Small intestine (tissue), 7 donors: ENCODE results near the gene WNT3A. TPM values are rescaled to one million over a fixed set of nuclear protein-coding genes. Genes with fewer than 3 reads are reported as not detected.

Experiments used
- DNase-seq, 2 donors: peaks; one replicate each; pipeline versions ENCODE4 v3.0.0 to v3.0.0-alpha.2; 2013
- FAIRE-seq: peaks from 2 replicates; lab custom pipeline; 2012; peaks lifted over from hg19 to GRCh38; lab: Jason Lieb, UNC
- H3K27ac ChIP-seq, 3 donors: one replicate each; pipeline ENCODE4 v1.5.1; 2013; ENCODE audit warnings: low read length in 2 of 3, mild to moderate bottlenecking in 2 of 3, control low read depth in 1 of 3, inconsistent platforms in 1 of 3, low read depth in 1 of 3, moderate library complexity in 1 of 3
- H3K27me3 ChIP-seq, 3 donors: one replicate each; pipeline ENCODE4 v1.6.1; 2013; ENCODE audit warnings: low read length in 3 of 3, inconsistent platforms in 1 of 3; ENCODE audit not compliant: control insufficient read depth in 3 of 3, insufficient read depth in 3 of 3
- H3K36me3 ChIP-seq, 3 donors: one replicate each; pipeline ENCODE4 v1.6.1; 2013; ENCODE audit warnings: low read length in 3 of 3, inconsistent platforms in 1 of 3, low read depth in 1 of 3, mild to moderate bottlenecking in 1 of 3, moderate library complexity in 1 of 3; ENCODE audit not compliant: control insufficient read depth in 3 of 3, insufficient read depth in 2 of 3
- H3K4me1 ChIP-seq, 3 donors: one replicate each; pipeline ENCODE4 v1.6.1; 2013; ENCODE audit warnings: low read length in 2 of 3, inconsistent platforms in 1 of 3, low read depth in 1 of 3, mild to moderate bottlenecking in 1 of 3, moderate library complexity in 1 of 3; ENCODE audit not compliant: control insufficient read depth in 3 of 3, insufficient read depth in 2 of 3
- H3K4me3 ChIP-seq, 3 donors: one replicate each; pipeline ENCODE4 v1.5.1; 2013; ENCODE audit warnings: low read length in 3 of 3, control low read depth in 1 of 3, inconsistent platforms in 1 of 3, low read depth in 1 of 3, mild to moderate bottlenecking in 1 of 3, moderate library complexity in 1 of 3
- H3K9me3 ChIP-seq, 2 donors: one replicate each; pipeline ENCODE4 v1.6.1; 2013; ENCODE audit warnings: low read depth in 1 of 2, low read length in 1 of 2; ENCODE audit not compliant: control insufficient read depth in 2 of 2, insufficient read depth in 1 of 2
- WGBS, 3 donors: extraction: QIAGEN DNeasy Blood & Tissue Kit; methylation state at CpG; one replicate each; pipeline ENCODE4 v1.1.7; 2013; 5-methylcytosine and 5-hydroxymethylcytosine counted together
- polyA plus RNA-seq, 4 donors: library from polyadenylated mRNA; stranded (reverse) in 3 of 4; unstranded in 1 of 4; fragments of 200-250 nt in 3 of 4; fragments of 120-200 nt in 1 of 4; gene quantifications; one replicate each; pipeline versions ENCODE4 v1.2.1 to v1.2.3, GENCODE V29; 2013
- donor health status: healthy with polysubstance abuse.
- donor health status: control.
- donor health status: control.
- donor health status: Bipolar disorder and iron deficiency.
- donor health status: healthy.

WNT3A gene
- polyA plus RNA-seq, 4 donors, result 0.01 TPM; not detected in 3

DNA sequence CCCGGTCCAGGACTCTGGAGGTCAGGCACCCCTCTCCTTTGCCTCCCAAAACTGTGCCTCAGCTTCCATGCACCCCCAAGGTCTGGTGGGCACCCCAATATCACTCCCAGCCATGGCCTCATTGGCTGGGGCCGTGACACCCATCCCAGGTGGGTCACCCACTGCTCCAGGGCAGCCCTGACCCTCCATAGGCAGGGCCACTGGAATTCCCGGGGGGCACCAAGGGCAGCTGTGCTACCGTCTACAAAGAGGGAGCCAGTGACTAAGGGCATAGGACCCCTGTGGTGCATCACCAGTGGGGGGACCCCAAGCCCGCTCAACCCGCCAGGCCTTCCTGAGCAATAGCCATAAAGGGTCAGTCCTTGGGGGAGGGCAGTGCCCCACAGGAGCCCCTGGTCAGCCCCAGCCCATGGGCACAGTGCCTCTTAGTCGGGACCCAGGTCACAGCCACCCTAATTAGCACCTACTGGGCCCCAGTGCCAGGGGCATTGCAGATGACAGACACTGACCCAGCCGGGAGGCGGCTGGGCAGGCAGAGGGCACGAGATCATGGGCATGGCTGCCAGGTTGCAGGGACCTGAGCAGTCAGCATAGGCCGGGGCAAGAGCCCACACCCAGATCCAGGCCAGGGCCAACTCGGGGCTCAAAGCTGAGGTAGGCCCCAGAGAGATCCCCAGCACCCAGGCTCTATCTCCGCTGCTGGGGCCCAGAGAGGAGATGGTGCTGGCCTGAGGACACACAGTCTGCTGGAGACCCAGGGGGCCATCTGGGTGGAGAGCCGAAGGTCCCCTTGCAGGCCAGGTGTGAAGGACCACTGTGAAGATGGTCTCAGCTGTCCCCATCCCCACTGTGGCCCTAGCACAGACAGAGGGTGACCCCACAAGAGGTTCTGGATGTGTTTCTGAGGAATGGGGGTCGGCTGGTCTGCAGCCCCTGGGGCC, 56.7 kb downstream of the WNT3A start:
- Histone ChIP-seq H3K36me3 (no peaks in the 10 kb centered on the region), H3K27ac (no peak overlapping the region), H3K4me3 (no peak overlapping the region), H3K27me3 (peaks cover 0 to 53% (median 14%) of the 10 kb centered on the region in 3 donors), H3K9me3 (peaks cover 0 to 4% of the 10 kb centered on the region in 2 donors), H3K4me1 (peaks cover 0 to 14% (median 0%) of the 10 kb centered on the region in 3 donors)
- WGBS, 3 donors, result 82 to 87% (median 84%) methylated on average over 15 of the region's 15 CpGs
- DNase-seq, result no peak
- FAIRE-seq, result no peak

DNA sequence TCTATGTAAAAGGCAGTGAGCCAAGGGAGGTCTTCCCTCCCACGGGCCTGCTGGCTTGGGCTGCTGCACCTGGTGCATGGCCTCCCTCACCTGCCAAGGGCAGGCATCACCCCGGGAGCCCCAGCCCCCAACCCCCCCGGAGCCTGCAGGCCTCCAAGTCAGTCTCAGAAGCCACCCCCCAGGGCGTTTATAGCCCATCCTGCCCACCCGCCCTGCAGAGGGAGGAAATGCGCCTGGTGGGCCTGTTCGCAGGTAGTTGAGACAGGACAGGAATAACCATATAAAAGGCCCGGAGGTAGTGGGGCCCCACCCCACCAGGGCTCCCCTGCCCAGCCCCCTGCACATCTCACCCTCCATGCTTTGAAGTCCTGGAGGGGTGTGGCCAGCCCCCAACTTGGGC, 57.5 kb downstream of the WNT3A start:
- H3K9me3 ChIP-seq, result peaks cover 0 to 3% of the 10 kb centered on the region in 2 donors
- DNase-seq (no peak), FAIRE-seq (no peak)
- 49 to 63% (median 59%) methylated on average over 7 to 8 of the region's 8 CpGs for WGBS, 3 donors
- H3K36me3 ChIP-seq, result no peaks in the 10 kb centered on the region
- peaks cover 0 to 14% (median 0%) of the 10 kb centered on the region in 3 donors for H3K4me1 ChIP-seq
- H3K4me3 ChIP-seq, result no peak overlapping the region
- peaks cover 0 to 52% (median 12%) of the 10 kb centered on the region in 3 donors for H3K27me3 ChIP-seq
- H3K27ac ChIP-seq, result no peak overlapping the region

DNA sequence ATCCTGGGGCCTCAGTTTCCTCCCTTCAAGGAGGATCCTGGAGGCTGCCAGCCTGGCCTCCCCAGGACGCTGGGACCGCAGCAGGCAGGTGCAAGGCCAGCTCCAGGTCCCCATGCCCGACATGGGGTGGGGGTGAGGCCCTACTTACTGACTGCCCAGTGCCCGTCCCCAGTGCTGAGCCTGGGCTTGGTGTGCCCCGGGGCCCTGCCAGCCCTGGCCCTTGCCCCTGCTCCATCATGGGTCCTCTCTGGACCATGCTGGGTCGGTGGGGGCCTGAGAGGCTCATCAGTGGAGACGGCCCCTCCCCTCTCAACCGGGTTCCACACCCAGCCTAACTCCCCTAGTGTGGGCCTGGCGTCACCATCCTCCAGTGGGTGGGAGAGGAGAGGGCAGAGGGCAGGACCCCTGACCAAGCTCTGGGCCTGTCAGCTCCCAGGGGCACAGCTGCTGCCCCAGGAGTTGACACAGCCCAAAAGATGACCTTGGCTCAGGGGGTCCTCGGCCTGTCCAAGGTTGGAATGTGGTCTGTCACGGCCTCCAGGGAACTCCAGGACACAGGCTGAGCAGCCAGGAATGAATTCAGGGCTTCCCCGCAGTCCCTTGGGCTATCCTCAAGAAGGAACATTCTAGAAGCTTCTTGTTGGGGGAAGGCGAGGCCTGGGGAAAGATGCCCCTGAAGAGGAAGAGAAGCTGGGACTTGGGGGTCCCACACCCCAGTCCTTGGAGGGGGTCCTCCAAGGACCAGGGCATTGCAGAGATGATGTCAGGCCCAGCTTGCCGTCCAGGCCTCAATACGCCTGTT, 58.1 kb downstream of the WNT3A start:
- H3K36me3 ChIP-seq, result no peaks in the 10 kb centered on the region
- DNase-seq (no peak), FAIRE-seq (no peak)
- peaks cover 0 to 12% (median 0%) of the 10 kb centered on the region in 3 donors for H3K4me1 ChIP-seq
- no peak overlapping the region for H3K27ac ChIP-seq
- H3K4me3 ChIP-seq, result no peak overlapping the region
- H3K9me3 ChIP-seq, result no peaks in the 10 kb centered on the region
- WGBS, 3 donors, result 76 to 81% (median 79%) methylated on average over 13 to 15 of the region's 15 CpGs
- peaks cover 0 to 49% (median 9%) of the 10 kb centered on the region in 3 donors for H3K27me3 ChIP-seq

DNA sequence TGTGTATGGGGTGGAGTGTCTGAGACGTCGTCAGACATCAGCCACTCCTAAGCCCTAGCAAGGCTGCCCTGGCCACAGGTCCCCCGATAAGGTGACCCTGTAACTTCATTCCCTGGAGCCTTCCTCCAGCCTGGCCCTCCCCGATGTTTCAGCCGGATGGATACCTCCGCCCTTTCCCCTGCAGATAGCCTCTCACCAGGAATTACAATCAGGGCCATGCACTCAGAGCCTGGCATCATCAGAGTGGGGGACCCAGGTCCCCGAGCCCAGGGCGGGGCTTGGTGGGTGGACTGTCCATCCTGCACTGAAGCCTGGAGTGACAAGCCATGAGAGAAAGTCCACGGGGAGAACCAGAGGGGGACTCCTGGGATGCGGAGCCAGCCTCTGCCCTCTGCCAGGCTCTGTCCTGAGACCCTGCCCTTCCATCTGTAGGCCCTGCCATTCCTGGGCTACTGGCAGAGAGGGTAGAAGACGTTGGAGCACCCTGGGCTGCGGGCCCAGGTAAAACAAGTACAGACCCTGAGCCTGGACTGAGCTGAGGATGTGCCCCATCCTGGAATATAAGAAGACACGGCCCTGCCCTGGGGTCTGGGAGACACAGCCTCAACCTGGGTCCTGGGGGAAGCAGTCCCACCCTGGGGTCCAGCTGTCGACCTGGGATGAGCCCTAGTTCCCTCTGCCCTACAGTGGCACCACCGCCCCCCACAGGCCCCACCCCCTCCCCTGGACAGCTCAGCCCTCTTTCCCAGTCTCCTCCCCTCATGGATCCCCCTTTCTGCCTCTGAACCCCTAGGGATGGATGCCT, 58.9 kb downstream of the WNT3A start:
- H3K4me3 ChIP-seq, result no peak overlapping the region
- H3K9me3 ChIP-seq, result no peaks in the 10 kb centered on the region
- H3K27ac ChIP-seq, result no peak overlapping the region
- H3K36me3 ChIP-seq, result no peaks in the 10 kb centered on the region
- DNase-seq (no peak), FAIRE-seq (no peak)
- H3K27me3 ChIP-seq, result peaks cover 0 to 44% (median 7%) of the 10 kb centered on the region in 3 donors
- WGBS, 3 donors, result 69 to 78% (median 76%) methylated on average over 14 to 15 of the region's 15 CpGs
- H3K4me1 ChIP-seq, result peaks cover 0 to 4% (median 0%) of the 10 kb centered on the region in 3 donors

DNA sequence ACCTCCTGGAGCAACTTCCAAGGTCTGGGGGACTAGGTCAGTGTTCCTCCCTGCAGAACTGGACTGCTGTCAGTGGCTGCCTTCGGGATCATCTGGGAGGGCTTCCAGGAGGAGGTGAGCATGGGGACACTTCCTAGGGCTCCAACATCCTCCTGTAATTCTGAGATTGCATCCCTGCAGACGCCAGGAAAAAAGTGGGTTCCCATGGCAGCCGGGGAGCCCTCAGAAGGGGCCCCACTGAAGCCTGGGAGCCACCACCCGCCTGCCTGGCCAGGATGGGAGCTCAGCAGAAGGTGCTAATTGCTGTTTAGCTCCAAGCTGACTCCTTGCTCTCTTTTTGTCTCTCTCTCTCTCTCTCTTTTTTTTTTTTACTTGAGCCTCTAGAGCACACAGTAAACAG, 59.6 kb downstream of the WNT3A start:
- DNase-seq, result no peak

DNA sequence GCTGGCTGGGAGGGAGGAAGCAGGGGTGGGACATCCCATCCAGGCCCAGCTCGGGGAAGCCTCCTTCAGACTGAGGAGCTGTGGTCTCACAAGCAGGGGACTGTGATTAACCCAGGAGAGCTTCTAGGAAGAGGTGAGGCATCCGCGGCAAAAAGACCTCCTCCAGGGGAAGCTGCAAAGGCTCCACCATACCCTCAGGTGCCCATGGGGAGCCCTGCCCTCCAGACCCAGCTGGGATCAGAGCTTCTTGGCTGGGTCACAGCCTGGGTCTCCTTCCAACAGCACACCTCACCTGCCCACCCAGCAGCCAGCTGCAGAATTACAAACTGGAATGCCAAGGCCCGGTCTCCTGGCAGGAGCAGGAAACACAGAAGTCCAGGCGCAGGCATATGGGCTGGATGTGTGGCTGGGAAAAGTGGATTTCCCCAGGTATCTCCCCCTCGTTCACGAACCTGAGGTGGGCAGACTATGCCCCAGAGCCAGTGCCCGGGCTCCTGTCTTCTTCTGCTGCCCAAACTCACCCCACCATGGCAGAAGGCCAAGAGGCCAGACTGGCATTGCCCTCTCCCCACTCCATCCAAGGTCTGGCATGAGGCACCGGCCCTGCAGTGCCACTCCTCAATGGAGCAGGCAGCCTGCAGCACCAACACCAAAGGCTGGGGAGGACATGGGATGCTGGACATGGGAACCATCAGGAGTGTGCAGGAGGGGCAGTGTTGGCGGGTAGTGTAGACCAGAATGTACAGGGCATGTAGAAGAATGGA, 60.3 kb downstream of the WNT3A start:
- FAIRE-seq (no peak), DNase-seq (no peak)
- Histone ChIP-seq H3K27ac (no peak overlapping the region), H3K27me3 (peaks cover 0 to 32% (median 5%) of the 10 kb centered on the region in 3 donors), H3K36me3 (no peaks in the 10 kb centered on the region), H3K9me3 (no peaks in the 10 kb centered on the region), H3K4me3 (no peak overlapping the region), H3K4me1 (no peaks in the 10 kb centered on the region)
- WGBS, 3 donors, result 45 to 55% (median 51%) methylated on average over 10 of the region's 10 CpGs

More for the DNA sequence above, 59.6 kb downstream of the WNT3A start:
- no peaks in the 10 kb centered on the region for H3K4me1 ChIP-seq
- no peak overlapping the region for H3K27ac ChIP-seq
- 31 to 45% (median 42%) methylated on average over 4 of the region's 4 CpGs for WGBS, 3 donors
- H3K4me3 ChIP-seq, result no peak overlapping the region
- no peaks in the 10 kb centered on the region for H3K9me3 ChIP-seq
- H3K27me3 ChIP-seq, result peaks cover 0 to 38% (median 5%) of the 10 kb centered on the region in 3 donors
- no peak for FAIRE-seq
- no peaks in the 10 kb centered on the region for H3K36me3 ChIP-seq

DNA sequence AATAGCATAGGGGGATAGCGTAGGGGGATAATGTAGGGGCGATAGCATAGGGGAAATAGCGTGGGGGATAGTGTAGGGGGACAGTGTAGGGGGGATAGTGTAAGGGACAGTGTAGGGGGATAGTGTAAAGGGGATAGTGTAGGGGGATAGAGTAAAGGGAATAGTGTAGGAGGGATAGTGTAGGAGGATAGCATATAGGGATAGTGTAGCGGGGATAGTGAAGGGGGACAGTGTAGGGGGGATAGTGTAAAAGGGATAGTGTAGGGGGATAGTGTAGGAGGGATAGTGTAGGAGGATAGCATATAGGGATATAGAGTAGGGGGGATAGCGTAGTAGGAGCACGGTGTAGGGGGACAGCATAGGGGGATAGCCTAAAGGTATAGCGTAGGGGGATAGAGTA, 61.6 kb downstream of the WNT3A start:
- no peak overlapping the region for H3K4me3 ChIP-seq
- DNase-seq (no peak), FAIRE-seq (no peak)
- no peaks in the 10 kb centered on the region for H3K36me3 ChIP-seq
- no peak overlapping the region for H3K27ac ChIP-seq
- no peaks in the 10 kb centered on the region for H3K4me1 ChIP-seq
- H3K9me3 ChIP-seq, result no peaks in the 10 kb centered on the region
- H3K27me3 ChIP-seq, result peaks cover 0 to 33% (median 5%) of the 10 kb centered on the region in 3 donors
- 71 to 77% (median 75%) methylated on average over 7 of the region's 7 CpGs for WGBS, 3 donors
